Thoracic aorta (tissue), 2 donors: ENCODE results near the gene LRRC7. TPM values are rescaled to one million over a fixed set of nuclear protein-coding genes. Genes with fewer than 3 reads are reported as not detected.

Experiments
- ATAC-seq: fragments of 150-250 bp; one replicate; pipeline ENCODE4 v1.8.0; 2017; ENCODE audit warnings: low read depth; ENCODE audit not compliant: insufficient number of reproducible peaks, low FRiP score
- DNase-seq: peaks from one replicate; pipeline ENCODE4 v3.0.0-alpha.2; 2020; ENCODE audit warnings: low spot score
- H3K27ac ChIP-seq, 2 donors: fragments of 200-600 bp; sonication (generic); 1 replicate in 1 of 2; 2 replicates in 1 of 2; pipeline ENCODE4 v1.5.1; 2016; ENCODE audit warnings: mild to moderate bottlenecking in 2 of 2, moderate library complexity in 2 of 2
- H3K27me3 ChIP-seq: fragments of 200-600 bp; sonication (generic); replicated peaks from 2 replicates; pipeline ENCODE4 v1.6.0; 2016; ENCODE audit warnings: mild to moderate bottlenecking; ENCODE audit not compliant: insufficient read depth
- H3K36me3 ChIP-seq: fragments of 200-600 bp; sonication (generic); one replicate; pipeline ENCODE4 v1.5.1; 2016
- H3K4me1 ChIP-seq, 2 donors: fragments of 200-600 bp; sonication (generic); 1 replicate in 1 of 2; 2 replicates in 1 of 2; pipeline versions ENCODE4 v1.5.1 to v1.6.0; 2016; ENCODE audit warnings: low read depth in 2 of 2, mild to moderate bottlenecking in 1 of 2; ENCODE audit not compliant: control insufficient read depth in 1 of 2
- H3K4me3 ChIP-seq: fragments of 200-600 bp; sonication (generic); 2 replicates; pipeline ENCODE4 v1.5.1; 2016; ENCODE audit warnings: mild to moderate bottlenecking
- H3K9me3 ChIP-seq: fragments of 200-600 bp; sonication (generic); 2 replicates; pipeline ENCODE4 v1.5.1; 2016
- CTCF ChIP-seq: fragments of 200-600 bp; sonication (generic); IDR thresholded peaks from one replicate; pipeline ENCODE4 v1.5.1; 2019; ENCODE audit warnings: antibody characterized with exemption
- total RNA-seq, 2 donors: library from RNA; depleted of rRNA; stranded (reverse); fragments of >200 nt; gene quantifications; one replicate each; pipeline versions ENCODE4 v1.1.0 to v1.2.3, GENCODE V29; 2016

Gene LRRC7
- total RNA-seq, result under 1 TPM; 0.14 to 0.35 TPM

GRCh38 chr1:69567652-69568420 lies at the start of gene LRRC7:
Gene LRRC7 (plus strand): TSS chr1:69567922. CDS start chr1:69568640, 718 bp downstream.
- Histone ChIP-seq H3K27me3 (no peaks in the 10 kb centered on the region), H3K4me1 (peaks cover 7 to 32% of the 10 kb centered on the region in 2 donors), H3K27ac (no peak within 1 kb of the TSS), H3K4me3 (peak within 1 kb of the TSS; percentile 73), H3K9me3 (no peaks in the 10 kb centered on the region), H3K36me3 (no peaks in the 10 kb centered on the region)
- DNase-seq, result no peak
- ATAC-seq, result no peak
- no peak for TF ChIP-seq CTCF

DNA sequence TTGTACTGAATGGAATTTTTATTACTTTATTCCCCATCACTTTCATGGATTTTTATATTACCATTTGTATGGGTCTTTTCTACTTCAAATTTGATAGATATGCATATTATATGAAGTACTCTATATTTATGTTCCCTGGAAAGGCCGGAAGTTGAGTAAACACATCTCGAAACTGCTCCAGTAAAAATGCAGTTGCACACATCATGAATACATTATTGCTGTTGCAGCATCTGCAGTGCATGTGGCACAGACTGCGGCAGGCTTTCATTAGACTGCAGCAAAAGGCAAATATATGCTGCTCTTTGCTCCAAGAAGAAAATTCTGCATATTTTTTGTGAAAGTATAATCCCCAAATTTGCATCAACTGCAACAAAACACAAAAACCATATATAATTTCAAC lies 48.7 kb upstream of the LRRC7 start:
- TF ChIP-seq CTCF, result no peak
- no peak overlapping the region for H3K27ac ChIP-seq
- ATAC-seq (no peak), DNase-seq (no peak)
- no peak overlapping the region for H3K4me3 ChIP-seq
- H3K27me3 ChIP-seq, result no peaks in the 10 kb centered on the region
- H3K4me1 ChIP-seq, result no peaks in the 10 kb centered on the region
- H3K9me3 ChIP-seq, result no peaks in the 10 kb centered on the region
- no peaks in the 10 kb centered on the region for H3K36me3 ChIP-seq

- no peak for DNase-seq
- H3K4me1 ChIP-seq, result no peaks in the 10 kb centered on the region
- no peak for ATAC-seq
- TF ChIP-seq CTCF, result no peak
- H3K27ac ChIP-seq, result no peak overlapping the region
- H3K4me3 ChIP-seq, result no peak overlapping the region
- no peaks in the 10 kb centered on the region for H3K36me3 ChIP-seq
- H3K9me3 ChIP-seq, result no peaks in the 10 kb centered on the region
- no peaks in the 10 kb centered on the region for H3K27me3 ChIP-seq
Measured at GRCh38 chr1:69520326-69520725, 47.4 kb upstream of the LRRC7 start.

DNA sequence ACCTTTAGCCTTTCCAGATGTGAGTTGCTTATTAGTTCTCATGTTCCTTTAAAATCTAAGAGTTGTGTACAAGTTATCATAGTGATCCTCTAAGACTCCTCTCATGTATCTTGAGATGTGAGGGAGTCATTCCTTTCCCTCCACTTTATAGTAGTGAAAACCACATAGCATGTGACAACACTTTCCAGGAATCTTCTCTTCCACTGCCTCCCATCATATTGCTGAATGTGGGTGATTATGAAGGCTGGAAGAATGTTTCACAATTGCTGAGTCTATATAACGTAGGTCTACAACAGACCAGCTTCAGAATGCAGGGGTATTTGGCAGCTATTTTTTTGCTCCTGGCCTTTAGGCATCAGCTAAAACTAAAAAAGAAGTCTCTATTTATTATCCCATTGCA lies 44.7 kb upstream of the LRRC7 start:
- Histone ChIP-seq H3K4me1 (no peaks in the 10 kb centered on the region), H3K27ac (no peak overlapping the region), H3K27me3 (no peaks in the 10 kb centered on the region), H3K9me3 (no peaks in the 10 kb centered on the region), H3K4me3 (no peak overlapping the region), H3K36me3 (no peaks in the 10 kb centered on the region)
- TF ChIP-seq CTCF, result no peak
- DNase-seq (no peak), ATAC-seq (no peak)

- no peaks in the 10 kb centered on the region for H3K4me1 ChIP-seq
- no peaks in the 10 kb centered on the region for H3K9me3 ChIP-seq
- no peak overlapping the region for H3K27ac ChIP-seq
- ATAC-seq, result no peak
- TF ChIP-seq CTCF, result no peak
- H3K4me3 ChIP-seq, result no peak overlapping the region
- H3K36me3 ChIP-seq, result no peaks in the 10 kb centered on the region
- no peaks in the 10 kb centered on the region for H3K27me3 ChIP-seq
- no peak for DNase-seq
Measured at GRCh38 chr1:69523461-69523860, 44.3 kb upstream of the LRRC7 start.
